WERI-Rb-1 (cell line): Measurements from ENCODE around the gene ZNF516.

ENCODE experiments used
- DNase-seq: peaks from one replicate; pipeline ENCODE4 v3.0.0-alpha.2; 2020
- H3K27ac ChIP-seq: fragments of 250-450 bp; sonication (Bioruptor Pico); 2 replicates; pipeline ENCODE4 v1.5.1; 2020; ENCODE audit warnings: mild to moderate bottlenecking, moderate library complexity
- H3K27me3 ChIP-seq: fragments of 250-450 bp; sonication (Bioruptor Pico); 2 replicates; pipeline ENCODE4 v1.5.1; 2021; ENCODE audit warnings: mild to moderate bottlenecking, low read depth, moderate library complexity; ENCODE audit not compliant: insufficient read depth, severe bottlenecking
- H3K36me3 ChIP-seq: fragments of 250-450 bp; sonication (Bioruptor Pico); 2 replicates; pipeline ENCODE4 v1.5.1; 2020; ENCODE audit warnings: mild to moderate bottlenecking, moderate library complexity
- H3K4me3 ChIP-seq: 2 replicates; pipeline ENCODE4 v1.5.1; 2011; ENCODE audit warnings: low read depth, mild to moderate bottlenecking, control low read depth, low read length
- H3K9me3 ChIP-seq: fragments of 250-450 bp; sonication (Bioruptor Pico); 2 replicates; pipeline ENCODE4 v1.5.1; 2021; ENCODE audit warnings: mild to moderate bottlenecking, moderate library complexity; ENCODE audit not compliant: severe bottlenecking
- TF ChIP-seq, protein P1 (sequence below): IDR thresholded peaks from 2 replicates; pipeline ENCODE4 v1.5.1; 2011; ENCODE audit warnings: low read depth, mild to moderate bottlenecking, control low read depth, inconsistent platforms, low read length

Gene ZNF516

DNA sequence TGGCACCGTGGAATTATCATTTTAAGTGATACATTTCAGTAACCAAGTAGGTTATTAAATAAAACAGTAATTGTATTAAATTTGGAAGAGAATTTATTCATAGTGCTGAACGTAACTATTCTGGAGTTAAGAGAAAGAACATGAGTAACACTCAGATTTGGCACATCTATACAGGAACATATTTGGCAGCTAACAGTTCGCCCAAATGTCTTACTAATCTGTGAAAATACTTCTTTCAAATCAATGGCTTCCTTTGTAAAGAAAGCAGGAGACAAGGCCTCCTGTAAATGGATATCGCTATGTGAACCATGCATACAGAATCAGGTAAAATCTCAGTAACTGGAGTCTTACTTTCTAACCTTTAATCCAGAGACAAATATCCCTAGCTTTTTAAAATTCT, 64.4 kb downstream of the ZNF516 start:
- Histone ChIP-seq H3K36me3 (peaks cover 32% of the 10 kb centered on the region), H3K4me3 (peak overlapping the region; percentile 41), H3K27ac (peak overlapping the region; percentile 86), H3K9me3 (no peaks in the 10 kb centered on the region), H3K27me3 (no peaks in the 10 kb centered on the region)
- TF ChIP-seq, protein P1, sequence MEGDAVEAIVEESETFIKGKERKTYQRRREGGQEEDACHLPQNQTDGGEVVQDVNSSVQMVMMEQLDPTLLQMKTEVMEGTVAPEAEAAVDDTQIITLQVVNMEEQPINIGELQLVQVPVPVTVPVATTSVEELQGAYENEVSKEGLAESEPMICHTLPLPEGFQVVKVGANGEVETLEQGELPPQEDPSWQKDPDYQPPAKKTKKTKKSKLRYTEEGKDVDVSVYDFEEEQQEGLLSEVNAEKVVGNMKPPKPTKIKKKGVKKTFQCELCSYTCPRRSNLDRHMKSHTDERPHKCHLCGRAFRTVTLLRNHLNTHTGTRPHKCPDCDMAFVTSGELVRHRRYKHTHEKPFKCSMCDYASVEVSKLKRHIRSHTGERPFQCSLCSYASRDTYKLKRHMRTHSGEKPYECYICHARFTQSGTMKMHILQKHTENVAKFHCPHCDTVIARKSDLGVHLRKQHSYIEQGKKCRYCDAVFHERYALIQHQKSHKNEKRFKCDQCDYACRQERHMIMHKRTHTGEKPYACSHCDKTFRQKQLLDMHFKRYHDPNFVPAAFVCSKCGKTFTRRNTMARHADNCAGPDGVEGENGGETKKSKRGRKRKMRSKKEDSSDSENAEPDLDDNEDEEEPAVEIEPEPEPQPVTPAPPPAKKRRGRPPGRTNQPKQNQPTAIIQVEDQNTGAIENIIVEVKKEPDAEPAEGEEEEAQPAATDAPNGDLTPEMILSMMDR, result no peak
- DNase-seq, result no peak

DNA sequence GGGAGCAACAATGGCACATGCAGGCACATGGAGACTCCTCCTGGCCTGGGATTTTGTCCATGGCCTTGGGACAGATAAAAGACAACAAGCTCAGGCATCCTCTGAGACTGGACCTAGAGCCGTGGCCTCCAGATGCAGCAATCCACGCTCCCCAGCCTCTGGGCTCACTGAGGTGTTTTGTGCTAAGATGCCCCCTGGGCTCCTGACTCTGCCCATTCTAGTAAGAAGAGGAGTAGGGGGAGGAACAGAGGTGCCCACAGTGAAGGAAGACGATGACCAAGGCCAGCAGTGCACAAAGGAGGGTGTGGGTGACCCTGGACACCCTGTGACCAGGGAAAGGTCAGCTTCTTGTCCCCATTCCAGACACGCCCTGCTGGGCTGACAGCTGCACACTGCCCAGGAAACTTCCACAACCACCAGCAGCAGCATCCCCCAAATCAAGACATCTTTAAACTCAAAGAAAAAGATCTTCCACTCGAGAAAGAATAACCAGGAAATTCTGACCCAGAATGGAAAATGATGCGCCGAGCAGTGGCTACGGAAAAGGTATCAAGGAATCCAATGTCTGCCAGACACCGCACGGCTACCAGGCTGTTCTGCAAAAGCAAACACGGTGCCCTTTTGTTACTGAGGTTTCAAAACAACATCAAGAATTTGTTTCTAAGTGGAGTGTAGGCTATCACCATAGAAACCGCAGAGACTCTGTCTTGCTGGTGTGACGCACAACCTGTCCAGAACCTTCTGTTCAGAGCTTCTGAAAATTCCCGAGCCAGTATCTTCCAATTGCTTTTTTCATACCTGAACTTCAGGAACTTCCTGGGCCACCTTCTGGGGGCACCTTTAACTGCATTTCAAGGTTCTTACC, 65.5 kb downstream of the ZNF516 start:
- Histone ChIP-seq H3K36me3 (peaks cover 26% of the 10 kb centered on the region), H3K9me3 (no peaks in the 10 kb centered on the region), H3K27me3 (no peaks in the 10 kb centered on the region), H3K4me3 (no peak overlapping the region), H3K27ac (no peak overlapping the region)
- DNase-seq, result no peak
- TF ChIP-seq, protein P1, result no peak

DNA sequence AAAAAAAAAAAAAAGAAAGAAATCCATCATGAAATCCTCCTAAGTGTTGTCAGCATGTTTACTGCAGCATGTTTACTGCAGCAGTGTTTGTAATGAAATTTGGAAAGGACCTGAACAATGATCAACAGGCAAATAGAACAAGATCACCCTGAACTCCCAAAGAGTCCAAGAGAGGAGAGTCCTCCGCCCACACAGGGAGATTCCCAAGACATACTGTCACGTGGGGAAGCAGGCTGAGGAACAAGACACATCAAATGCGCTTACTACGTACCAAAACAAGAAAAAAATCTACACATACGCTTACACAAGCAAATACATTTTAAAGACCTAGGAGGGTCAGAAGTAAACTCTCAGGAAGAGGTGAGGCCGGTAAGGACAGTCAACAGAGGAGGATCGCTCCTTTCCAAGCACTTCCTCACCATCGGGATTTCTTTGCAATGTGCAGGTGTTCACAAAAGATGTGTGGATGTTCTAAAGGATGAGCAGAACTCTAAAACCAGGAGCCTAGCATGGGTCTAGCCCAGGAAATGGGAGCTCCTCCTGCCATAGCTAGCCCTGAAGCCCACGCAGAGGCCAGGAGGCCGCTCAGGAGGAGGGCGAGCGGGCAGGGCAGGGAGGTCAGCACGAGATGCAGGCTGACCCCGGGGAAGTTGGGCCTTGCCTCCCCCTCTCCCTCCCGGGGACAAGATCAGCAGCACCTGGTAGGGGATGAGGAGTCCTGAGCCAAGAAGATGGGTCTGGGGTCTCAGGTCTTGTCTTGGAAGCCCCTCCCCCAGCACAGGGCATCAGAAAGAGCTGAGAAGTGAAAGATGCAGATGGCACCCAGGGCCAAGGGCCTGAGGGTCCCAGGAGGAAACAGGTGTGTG, 66.4 kb downstream of the ZNF516 start:
- H3K27me3 ChIP-seq, result no peaks in the 10 kb centered on the region
- TF ChIP-seq, protein P1, result no peak
- H3K9me3 ChIP-seq, result no peaks in the 10 kb centered on the region
- H3K4me3 ChIP-seq, result no peak overlapping the region
- H3K36me3 ChIP-seq, result peaks cover 20% of the 10 kb centered on the region
- no peak for DNase-seq
- no peak overlapping the region for H3K27ac ChIP-seq

DNA sequence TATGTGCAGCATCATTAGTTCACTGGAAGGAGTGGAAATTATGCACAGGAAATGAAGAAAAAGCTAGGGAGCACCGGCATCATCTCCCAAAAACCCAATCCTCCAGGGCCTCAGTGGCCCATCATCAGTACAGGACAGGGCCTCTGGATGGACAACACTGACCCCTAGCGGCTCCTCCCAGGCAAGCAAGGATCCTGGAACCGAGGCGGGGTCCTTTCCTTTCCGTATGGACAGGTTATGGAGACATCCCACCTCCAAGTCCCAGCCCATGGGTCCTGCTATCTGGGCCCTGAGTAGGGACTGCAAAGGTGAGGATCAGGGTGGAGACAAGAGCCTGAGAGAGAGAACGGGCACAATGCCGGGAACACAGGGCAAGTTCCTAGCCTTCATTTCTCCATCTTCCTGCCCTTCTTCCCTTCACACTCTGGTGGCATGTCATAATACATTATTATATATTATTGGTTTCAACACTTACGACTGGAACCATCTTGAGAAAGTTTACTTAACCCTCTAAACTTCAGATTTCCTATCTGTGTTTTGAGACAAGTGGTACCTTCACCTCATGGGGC, 68.2 kb downstream of the ZNF516 start:
- DNase-seq, result peak; percentile 78
- TF ChIP-seq, protein P1, result peak; percentile 95

DNA sequence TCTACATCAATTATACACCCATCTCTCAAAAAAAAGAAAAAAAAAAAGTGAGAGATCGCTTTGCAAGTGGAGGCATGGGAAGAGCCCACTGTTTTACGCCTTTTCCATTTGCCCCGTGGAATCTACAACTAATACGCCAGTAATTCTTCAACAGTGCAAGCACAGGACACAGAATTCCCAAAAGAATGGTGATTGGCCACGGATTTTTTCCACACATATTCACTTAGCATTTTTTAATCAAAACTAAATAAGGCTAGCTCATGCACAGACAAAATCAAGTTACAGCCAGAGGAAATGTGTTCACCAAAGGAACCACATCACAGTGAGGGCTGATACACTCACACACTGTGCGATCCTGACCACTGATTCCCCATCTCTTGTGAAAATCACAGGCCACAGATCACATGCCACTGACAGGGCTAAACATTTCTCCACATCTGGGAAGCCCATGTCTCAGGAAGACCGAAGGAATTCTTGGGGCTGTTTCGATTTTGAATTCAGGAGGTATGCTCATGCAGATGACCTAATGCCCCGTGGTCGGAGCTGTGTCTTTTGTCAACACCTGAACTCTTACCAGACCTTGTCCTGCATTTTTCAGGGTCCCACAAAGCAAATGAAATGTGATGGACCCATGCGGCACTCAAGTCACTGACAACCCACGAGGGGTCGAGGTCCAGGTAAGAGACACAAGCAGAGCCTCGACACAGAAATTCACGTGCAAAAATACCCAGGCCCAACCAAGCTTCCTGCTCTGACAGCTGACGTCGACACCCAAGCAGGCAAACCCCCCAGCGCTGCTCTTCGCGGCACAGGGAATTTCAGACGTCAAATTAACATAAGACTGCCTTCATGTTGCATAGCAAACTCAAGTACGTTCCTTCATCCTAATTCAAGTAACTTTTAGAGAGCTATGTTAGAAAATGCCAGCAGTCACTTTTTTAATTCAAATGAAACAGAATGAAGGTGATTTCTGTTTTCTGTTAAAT, 69.6 kb downstream of the ZNF516 start:
- no peak for DNase-seq
- Histone ChIP-seq H3K27me3 (no peaks in the 10 kb centered on the region), H3K36me3 (peaks cover 29% of the 10 kb centered on the region), H3K4me3 (no peak overlapping the region), H3K9me3 (no peaks in the 10 kb centered on the region), H3K27ac (no peak overlapping the region)
- TF ChIP-seq, protein P1, result no peak

More for the DNA sequence above, 68.2 kb downstream of the ZNF516 start:
- H3K4me3 ChIP-seq, result no peak overlapping the region
- H3K9me3 ChIP-seq, result no peaks in the 10 kb centered on the region
- H3K36me3 ChIP-seq, result peaks cover 17% of the 10 kb centered on the region
- no peaks in the 10 kb centered on the region for H3K27me3 ChIP-seq
- no peak overlapping the region for H3K27ac ChIP-seq
